IPS-20b (cell line): Measurements from ENCODE around the gene JMJD6.
"Not testable (repeated sequence)": the region's sequence is repeated elsewhere in the genome, so short reads cannot be mapped to it uniquely, and the experiment has no call there.

Experiments used
- H3K27ac ChIP-seq: one replicate; pipeline ENCODE4 v1.5.1; 2013; ENCODE audit warnings: low read length
- H3K27me3 ChIP-seq: 2 replicates; pipeline ENCODE4 v1.6.1; 2013; ENCODE audit warnings: mild to moderate bottlenecking, low read length, inconsistent platforms; ENCODE audit not compliant: insufficient read depth
- H3K36me3 ChIP-seq: 2 replicates; pipeline ENCODE4 v1.6.1; 2013; ENCODE audit warnings: low read depth, mild to moderate bottlenecking, inconsistent platforms, low read length, moderate library complexity; ENCODE audit not compliant: insufficient read depth
- H3K4me1 ChIP-seq: 2 replicates; pipeline ENCODE4 v1.6.1; 2013; ENCODE audit warnings: mild to moderate bottlenecking, control low read depth, inconsistent platforms, low read length, moderate library complexity; ENCODE audit not compliant: insufficient read depth
- H3K4me3 ChIP-seq: 2 replicates; pipeline ENCODE4 v1.5.1; 2013; ENCODE audit warnings: mild to moderate bottlenecking, low read length, inconsistent platforms
- H3K9ac ChIP-seq: 2 replicates; pipeline ENCODE4 v1.6.1; 2013; ENCODE audit warnings: low read depth, mild to moderate bottlenecking, inconsistent platforms, low read length, moderate library complexity
- H3K9me3 ChIP-seq: 2 replicates; pipeline ENCODE4 v1.6.1; 2013; ENCODE audit warnings: mild to moderate bottlenecking, low read depth, low read length, inconsistent platforms; ENCODE audit not compliant: insufficient read depth

JMJD6 gene

DNA sequence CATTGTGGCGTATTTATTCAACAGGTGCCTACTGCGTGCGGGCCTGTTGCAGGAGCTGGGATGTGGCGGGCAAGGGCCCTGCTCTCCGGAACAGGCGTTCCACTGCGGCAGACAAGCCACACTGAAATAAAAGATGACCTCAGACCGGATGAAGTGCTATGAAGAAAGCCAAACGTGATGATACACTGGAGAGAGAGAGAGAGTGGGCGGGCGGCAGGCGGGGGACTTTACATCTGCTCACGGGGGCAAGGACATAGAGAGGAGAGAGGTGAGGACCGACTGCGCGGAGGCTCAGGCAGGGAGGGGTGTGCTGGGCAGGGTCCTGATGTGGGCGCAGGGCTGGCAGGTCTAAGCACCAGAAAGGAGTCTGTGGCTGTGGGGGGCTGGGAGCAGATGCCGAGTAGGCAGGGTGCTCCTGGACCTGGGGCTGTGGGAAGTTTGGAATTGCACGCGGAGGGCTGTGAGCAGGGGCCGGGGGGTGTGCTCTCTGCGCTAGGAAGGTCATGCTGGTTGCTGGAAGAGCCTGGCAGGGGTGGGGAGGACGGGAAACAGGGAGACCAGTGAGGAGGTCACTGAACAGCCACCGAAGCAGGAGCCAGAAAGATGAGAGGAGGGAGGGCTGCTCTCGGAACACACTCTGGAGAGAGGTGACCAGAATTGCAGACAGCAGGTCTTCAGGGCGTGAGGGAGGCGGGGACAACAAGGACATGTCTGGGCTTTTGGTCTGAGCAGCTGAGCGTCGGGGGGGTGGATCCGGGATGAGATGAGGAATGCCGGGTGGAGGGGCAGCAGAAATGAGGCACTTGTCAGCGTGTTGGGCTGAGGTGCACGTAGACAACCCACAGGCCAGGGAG is 25.6 kb downstream of the JMJD6 start:
- Histone ChIP-seq H3K4me1 (peaks cover 27% of the 10 kb centered on the region; the same call in 1 of the 2 replicates), H3K9me3 (no peaks in the 10 kb centered on the region), H3K9ac (peak overlapping the region; percentile 8; the same call in 1 of the 2 replicates), H3K27ac (no peak overlapping the region), H3K36me3 (no peaks in the 10 kb centered on the region), H3K27me3 (no peaks in the 10 kb centered on the region), H3K4me3 (no peak overlapping the region)

DNA sequence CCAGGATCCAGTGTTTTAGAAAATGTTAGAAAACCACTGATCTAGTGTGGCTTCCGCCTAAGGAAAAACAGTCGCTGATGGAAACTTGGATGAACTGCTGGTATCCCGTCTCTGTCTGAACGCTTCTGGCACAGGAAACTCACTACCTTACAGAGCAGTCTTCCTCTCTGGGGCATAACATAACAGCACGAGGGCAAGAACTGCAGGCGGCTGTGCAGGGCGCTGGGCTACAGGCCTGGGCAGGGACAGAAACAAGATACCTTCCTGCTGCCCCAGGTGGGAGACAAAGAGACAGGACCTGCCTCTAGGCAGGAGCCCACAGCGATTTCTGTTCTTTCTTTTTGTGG is 26.2 kb downstream of the JMJD6 start:
- no peaks in the 10 kb centered on the region for H3K27me3 ChIP-seq
- no peaks in the 10 kb centered on the region for H3K36me3 ChIP-seq
- no peak overlapping the region for H3K9ac ChIP-seq
- no peak overlapping the region for H3K4me3 ChIP-seq
- H3K4me1 ChIP-seq: peaks cover 27% of the 10 kb centered on the region; the same call in 1 of the 2 replicates
- H3K9me3 ChIP-seq: no peaks in the 10 kb centered on the region
- H3K27ac ChIP-seq: no peak overlapping the region

DNA sequence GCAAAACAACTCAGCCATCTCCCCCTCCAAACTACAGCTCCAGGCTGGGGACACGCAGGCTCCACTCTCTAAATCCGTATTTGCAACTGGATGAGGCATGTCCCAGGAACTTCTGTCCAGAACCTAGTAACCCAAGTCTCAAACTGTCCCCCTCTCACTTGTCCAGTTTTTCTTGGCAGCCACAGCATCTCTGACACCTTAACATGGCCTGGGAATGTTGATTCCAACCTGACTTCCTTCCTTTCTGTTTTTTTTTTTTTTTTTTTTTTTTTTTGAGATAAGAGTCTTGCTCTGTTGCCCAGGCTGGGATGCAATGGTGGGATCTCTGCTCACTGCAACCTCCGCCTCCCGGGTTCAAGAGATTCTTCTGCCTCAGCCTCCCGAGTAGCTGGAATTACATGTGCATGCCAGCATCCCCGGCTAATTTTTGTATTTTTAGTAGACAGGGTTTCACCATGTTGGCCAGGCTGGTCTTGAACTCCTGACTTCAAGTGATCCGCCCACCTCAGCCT is 27.9 kb downstream of the JMJD6 start:
- H3K4me1 ChIP-seq: peaks cover 27% of the 10 kb centered on the region; the same call in 1 of the 2 replicates
- not testable (repeated sequence) for H3K27ac ChIP-seq, H3K9ac ChIP-seq, H3K4me3 ChIP-seq, H3K36me3 ChIP-seq, H3K9me3 ChIP-seq, H3K27me3 ChIP-seq

DNA sequence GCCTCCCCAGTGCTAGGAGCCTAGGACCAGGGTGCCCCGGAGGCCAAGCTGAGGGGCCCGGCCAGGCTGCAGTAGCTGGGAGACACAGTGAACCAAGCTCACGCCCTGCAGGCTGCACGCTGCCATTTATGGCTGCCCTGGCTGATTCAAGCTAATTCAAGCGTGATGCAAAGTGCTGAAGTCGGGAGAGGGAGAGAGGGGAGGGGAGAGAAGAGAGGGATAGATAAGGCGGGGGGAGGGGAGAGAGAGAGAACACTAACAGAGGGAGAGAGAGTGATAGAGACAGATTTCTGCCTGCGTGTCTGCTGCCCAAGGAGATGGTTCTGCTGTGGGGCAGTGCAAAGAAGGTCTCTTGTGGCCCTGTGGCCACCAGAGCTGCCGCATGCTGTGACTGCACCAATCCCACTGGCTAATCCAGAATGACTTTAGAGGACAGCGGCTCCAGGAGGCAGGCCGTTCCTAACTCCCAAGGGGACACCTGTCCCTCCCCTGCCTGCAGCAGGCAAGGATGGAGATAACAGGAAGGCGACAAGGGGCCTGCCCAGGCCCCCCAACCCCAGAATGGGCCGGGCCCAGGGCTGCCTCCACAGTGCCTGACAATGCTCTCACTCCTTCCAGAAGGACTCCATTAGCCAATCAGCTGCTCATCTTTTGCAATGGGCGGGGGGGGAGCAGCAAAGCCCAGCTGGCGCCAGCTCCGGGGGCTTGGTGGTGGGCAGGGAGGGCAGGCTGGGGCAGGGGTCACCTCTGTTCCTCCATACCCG is 28.5 kb downstream of the JMJD6 start:
- Histone ChIP-seq H3K9ac (peak overlapping the region; percentile 48; the same call in 1 of the 2 replicates), H3K36me3 (no peaks in the 10 kb centered on the region), H3K27ac (no peak overlapping the region), H3K4me3 (no peak overlapping the region; the same call in 1 of the 2 replicates), H3K27me3 (no peaks in the 10 kb centered on the region), H3K4me1 (peaks cover 27% of the 10 kb centered on the region; the same call in 1 of the 2 replicates), H3K9me3 (no peaks in the 10 kb centered on the region)

DNA sequence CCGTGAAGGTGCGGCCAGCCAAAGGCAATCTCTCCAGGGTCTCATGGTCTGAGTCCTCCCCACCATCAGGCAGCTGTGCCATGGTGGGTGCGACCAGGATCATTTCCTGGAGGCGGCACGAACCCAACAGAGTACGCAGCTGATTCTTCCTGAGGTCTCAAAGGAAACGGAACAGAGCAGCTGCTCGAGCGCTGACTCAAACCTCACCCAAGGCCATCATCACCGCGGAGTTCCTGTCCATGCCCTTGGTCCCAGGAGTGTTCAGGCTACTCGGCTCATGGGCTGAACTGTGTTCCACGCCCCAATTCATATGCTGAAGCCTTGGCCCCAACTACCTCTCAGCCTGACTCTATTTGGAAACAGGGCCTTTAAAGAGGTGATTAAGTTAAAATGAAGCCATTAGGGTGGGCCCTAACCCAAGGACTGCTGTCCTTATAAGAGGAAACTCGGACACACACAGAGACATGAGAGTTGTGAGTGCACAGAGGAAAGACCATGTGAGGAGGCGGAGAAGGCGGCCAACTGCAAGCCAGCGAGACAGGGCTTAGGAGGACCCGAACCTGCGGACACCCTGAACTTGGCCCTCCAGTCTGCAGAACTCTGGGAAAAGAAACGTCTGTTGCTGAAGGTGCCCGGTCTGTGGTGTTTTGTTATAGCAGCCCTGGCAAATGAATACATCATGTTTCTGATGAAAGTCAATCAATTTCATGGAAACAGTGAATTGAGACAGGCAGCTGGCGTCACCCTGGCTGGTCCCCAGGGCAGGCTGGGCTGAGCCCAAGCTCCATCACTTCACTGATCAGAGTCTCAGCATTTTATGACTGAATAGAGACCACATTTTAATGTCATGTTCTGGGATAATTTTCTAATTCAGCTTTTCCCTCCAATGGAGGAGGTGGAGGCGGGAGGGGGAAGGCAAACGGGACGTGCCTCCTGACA is 29.4 kb downstream of the JMJD6 start:
- H3K9ac ChIP-seq: peak overlapping the region; percentile 48; the same call in 1 of the 2 replicates
- no peaks in the 10 kb centered on the region for H3K9me3 ChIP-seq
- H3K27me3 ChIP-seq: no peaks in the 10 kb centered on the region
- H3K4me1 ChIP-seq: peaks cover 27% of the 10 kb centered on the region; the same call in 1 of the 2 replicates
- H3K27ac ChIP-seq: no peak overlapping the region
- H3K36me3 ChIP-seq: no peaks in the 10 kb centered on the region
- H3K4me3 ChIP-seq: no peak overlapping the region; the same call in 1 of the 2 replicates

DNA sequence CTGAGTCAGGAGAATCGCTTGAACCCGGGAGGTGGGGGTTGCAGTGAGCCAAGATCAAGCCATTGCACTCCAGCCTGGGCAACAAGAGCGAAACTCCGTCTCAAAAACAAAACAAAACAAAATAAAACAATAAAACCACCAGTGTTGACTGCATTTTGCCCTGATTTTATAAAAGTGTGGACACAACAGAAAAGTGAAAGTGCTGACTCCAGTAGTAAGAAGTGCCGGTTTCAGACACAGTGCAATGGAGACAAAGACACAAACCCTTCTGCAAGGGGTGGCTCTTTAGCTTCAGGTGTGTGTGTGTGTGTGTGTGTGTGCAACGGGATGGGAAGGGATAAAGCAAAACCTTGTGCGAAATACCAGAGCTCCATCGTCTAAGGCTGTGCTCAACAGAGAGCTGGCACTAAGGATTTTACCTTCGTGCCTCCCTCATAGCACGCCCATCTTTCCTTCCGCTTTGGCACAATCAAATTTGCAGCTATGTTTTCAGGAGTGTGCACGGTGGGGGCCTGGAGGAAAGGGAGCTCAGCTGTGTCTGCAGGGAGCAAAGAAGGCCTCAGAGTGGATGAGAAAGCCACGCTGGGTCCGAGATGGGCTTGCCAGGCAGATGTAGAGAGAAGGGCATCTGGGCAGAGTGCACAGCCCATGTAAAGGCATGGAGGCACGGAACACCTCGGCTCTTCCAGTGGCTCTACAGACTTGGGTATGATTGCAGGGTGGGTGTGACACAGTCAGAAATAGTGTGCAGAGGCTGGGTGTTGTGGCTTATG is 31.2 kb downstream of the JMJD6 start:
- H3K9me3 ChIP-seq: no peaks in the 10 kb centered on the region
- H3K9ac ChIP-seq: no peak overlapping the region
- no peaks in the 10 kb centered on the region for H3K36me3 ChIP-seq
- H3K4me1 ChIP-seq: peaks cover 10% of the 10 kb centered on the region; the same call in 1 of the 2 replicates
- H3K27me3 ChIP-seq: no peaks in the 10 kb centered on the region
- no peak overlapping the region for H3K27ac ChIP-seq
- H3K4me3 ChIP-seq: no peak overlapping the region

DNA sequence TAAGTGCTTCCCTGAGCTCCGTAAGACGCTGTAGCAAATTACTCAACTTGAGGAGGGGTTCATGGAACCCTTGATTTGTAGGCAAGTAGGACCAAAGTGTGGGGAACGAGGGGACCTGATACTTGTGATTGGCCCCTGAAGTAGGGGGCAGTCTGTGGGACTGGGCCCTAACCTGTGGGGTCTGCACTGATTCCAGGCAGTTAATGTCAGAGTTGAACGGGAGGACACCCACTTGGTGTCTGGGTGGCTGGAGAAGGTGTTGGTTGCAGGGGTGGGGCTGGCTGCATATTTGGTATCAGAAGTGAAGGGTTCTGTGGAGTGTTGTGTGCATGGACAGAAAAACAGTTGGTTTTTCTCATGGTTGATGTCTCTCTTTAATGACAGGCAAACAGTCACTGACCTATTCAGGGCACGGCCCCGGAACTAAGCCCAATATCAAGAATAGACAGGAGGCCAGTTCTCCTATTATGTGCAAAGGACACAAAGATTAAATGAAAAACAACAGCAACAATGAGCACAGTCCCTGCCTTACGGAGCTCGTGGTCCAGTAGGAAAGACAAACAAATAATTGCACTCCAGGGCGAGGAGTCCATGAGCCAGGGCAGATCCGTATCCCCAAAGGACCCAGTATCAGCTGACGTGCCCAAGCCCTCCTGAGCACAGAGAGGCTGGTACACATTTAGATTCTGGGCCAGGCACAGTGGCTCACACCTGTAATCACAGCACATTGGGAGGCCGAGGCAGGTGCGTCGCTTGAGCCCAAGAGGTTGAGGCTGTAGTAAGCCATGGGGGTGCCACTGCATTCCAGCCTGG is 34.8 kb downstream of the JMJD6 start:
- Histone ChIP-seq H3K27me3 (no peaks in the 10 kb centered on the region), H3K9me3 (no peaks in the 10 kb centered on the region), H3K9ac (no peak overlapping the region), H3K4me3 (no peak overlapping the region), H3K27ac (no peak overlapping the region), H3K4me1 (peaks cover 9% of the 10 kb centered on the region), H3K36me3 (no peaks in the 10 kb centered on the region)

DNA sequence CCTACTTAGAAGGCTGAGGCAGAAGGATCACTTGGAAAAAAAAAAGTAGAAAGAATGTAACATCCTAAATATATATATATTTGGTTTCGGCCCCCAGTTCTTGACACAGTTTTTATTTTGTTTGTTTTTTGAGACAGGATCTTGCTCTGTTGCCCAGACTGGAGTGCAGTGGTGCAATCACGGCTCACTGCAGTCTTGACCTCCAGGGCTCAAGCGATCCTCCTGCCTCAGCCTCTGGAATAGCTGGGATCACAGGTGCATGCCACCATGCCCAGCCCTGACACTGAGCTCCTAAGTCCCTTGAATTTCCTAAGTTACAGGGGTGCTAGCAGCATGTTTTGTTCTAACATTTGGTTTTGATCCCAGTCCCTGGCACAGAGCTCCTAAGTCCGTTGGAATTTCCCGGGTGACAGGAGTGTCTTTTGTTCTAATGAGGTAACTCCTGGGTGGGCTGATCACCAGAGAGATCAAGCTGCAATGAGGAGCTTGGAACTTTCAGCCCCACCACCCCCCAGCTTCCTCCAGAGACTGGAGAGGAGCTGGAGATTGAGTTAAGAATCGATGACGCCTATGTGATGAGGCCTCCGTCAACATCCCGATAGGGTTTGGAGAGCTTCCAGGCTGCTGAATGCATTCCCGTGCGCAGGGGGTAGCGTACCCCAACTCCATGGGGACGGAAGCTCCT is 35.7 kb downstream of the JMJD6 start:
- Histone ChIP-seq H3K9me3 (no peaks in the 10 kb centered on the region), H3K36me3 (no peaks in the 10 kb centered on the region), H3K4me3 (no peak overlapping the region), H3K9ac (no peak overlapping the region), H3K4me1 (peaks cover 10% of the 10 kb centered on the region), H3K27ac (no peak overlapping the region), H3K27me3 (no peaks in the 10 kb centered on the region)

DNA sequence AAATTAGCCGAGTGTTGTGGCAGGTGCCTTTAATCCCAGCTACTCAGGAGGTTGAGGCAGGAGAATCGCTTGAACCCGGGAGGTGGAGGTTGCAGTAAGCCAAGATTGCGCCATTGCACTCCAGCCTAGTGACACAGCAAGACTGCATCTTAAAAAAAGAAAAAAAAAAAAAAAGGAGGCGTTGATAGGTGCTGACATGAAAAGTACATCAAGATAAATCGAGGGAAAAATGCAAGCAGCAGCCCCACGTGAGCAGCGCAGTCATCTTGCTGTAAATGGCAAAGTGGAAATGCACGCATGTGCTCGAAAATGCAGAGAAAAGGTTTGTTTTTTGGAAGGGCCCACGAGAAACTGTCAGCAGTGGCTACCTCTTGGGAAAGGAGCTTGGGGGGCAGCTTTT is 36.5 kb downstream of the JMJD6 start:
- no peaks in the 10 kb centered on the region for H3K27me3 ChIP-seq
- no peak overlapping the region for H3K27ac ChIP-seq
- peaks cover 10% of the 10 kb centered on the region for H3K4me1 ChIP-seq
- no peak overlapping the region for H3K4me3 ChIP-seq
- H3K36me3 ChIP-seq: no peaks in the 10 kb centered on the region
- no peaks in the 10 kb centered on the region for H3K9me3 ChIP-seq
- H3K9ac ChIP-seq: no peak overlapping the region
